ENCODE measurements around the gene DCDC2B. TPM values are rescaled to one million over a fixed set of nuclear protein-coding genes. Genes with fewer than 3 reads are reported as not detected.
"Not testable (repeated sequence)": the region's sequence is repeated elsewhere in the genome, so short reads cannot be mapped to it uniquely, and the experiment has no call there.

The DCDC2B gene
- under 1 TPM in 1 of 2 experiments, not detected in 1; 0.13 TPM for total RNA-seq

DNA sequence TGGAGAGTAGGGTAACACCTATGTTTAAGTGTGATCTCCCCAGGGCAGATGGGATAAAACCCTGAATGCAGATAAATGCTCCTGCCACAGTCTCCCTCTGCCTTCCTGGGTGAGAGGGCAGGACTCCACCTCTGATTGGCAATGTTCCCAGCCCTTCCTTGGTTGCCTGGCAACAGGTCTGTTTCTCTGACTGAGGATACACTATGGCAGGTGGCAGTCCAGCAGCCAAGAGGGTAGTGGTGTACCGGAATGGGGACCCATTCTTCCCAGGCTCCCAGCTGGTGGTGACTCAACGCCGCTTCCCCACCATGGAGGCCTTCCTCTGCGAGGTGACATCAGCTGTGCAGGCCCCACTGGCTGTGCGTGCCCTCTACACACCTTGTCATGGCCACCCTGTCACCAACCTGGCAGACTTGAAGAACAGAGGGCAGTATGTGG, at the start of gene DCDC2B:
Gene DCDC2B, plus strand, starts transcription at position 199 of the 438 bp plus-strand sequence. Its CDS starts 5 bp downstream, at position 204.
- H3K4me3 Mint-ChIP-seq, result no peak within 1 kb of the TSS
- H3K9me3 Mint-ChIP-seq, result no peaks in the 10 kb centered on the region
- ChIA-PET POLR2A (interaction anchor here (0.9 to 4.6 kb wide), 3 partner anchors 9 to 45 kb away, joined by 3 to 46 read pairs (median 5); partner anchors contain the start of gene CCDC28B), CTCF (interaction anchor here (0.6 to 1.1 kb wide), 2 partner anchors 28 to 40 kb away, joined by 3 to 4 read pairs; no protein-coding TSS in a partner anchor)
- no peak within 1 kb of the TSS for H3K27ac Mint-ChIP-seq
- H3K36me3 Mint-ChIP-seq (ENCODE audit: low read depth), result peaks cover 13% of the 10 kb centered on the region
- H3K27me3 Mint-ChIP-seq, result no peaks in the 10 kb centered on the region
- peaks cover 23% of the 10 kb centered on the region for H3K4me1 Mint-ChIP-seq
- DNase-seq, result no peak

DNA sequence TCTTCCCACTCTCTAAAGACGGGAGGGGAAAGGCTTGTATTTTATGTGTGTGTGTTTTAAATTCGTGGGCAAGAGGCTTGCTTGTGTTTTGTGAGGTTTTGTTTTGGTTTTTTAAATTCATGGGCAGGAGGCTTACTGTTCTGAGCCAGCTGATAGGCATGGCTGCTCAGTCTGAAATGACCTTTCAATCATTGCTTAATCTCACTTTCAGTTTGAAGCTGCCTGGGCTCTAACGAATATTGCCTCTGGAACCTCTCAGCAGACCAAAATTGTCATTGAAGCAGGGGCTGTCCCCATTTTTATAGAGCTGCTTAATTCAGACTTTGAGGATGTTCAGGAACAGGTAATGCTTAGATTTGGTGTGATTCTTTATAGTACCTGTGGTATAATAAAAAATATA, 49.7 kb upstream of the DCDC2B start:
- Mint-ChIP-seq H3K9me3 (no peaks in the 10 kb centered on the region), H3K36me3 (ENCODE audit: low read depth) (peaks cover 66% of the 10 kb centered on the region), H3K4me1 (peaks cover 5% of the 10 kb centered on the region), H3K27ac (peak overlapping the region; percentile 35), H3K4me3 (no peak overlapping the region), H3K27me3 (no peaks in the 10 kb centered on the region)
- POLR2A ChIA-PET, result interaction anchor here (1.2 to 1.3 kb wide), 2 partner anchors 20 to 50 kb away, joined by 3 read pairs; partner anchors contain the start of gene TXLNA
- no peak for DNase-seq
- CTCF ChIA-PET, result no interaction called here

DNA sequence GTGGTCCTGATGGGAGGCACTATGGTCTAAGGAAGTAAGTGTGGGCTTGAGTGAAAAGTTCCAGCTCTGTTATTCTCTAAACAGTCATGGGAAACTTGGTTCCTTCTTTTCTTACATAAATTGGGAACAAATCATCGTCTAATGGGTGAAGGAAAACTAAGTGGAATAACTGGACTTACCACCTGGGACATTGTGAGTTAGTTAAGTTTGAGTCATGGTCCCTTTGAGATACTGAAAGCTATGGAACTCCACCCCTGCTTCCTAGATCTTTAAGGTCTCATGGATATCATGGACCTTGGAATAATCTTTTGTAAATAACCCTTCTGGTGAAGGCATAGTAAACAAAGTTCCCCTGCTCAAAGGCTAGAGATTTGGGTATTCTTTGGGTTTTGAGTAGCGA, 45.5 kb upstream of the DCDC2B start:
- peaks cover 57% of the 10 kb centered on the region for H3K36me3 Mint-ChIP-seq (ENCODE audit: low read depth)
- no peaks in the 10 kb centered on the region for H3K27me3 Mint-ChIP-seq
- H3K27ac Mint-ChIP-seq, result no peak overlapping the region
- POLR2A ChIA-PET, result interaction anchor here (1.3 kb wide), 1 partner anchor 12 kb away, joined by 4 read pairs; no protein-coding TSS in a partner anchor
- CTCF ChIA-PET, result no interaction called here
- H3K4me3 Mint-ChIP-seq, result no peak overlapping the region
- DNase-seq, result no peak
- H3K4me1 Mint-ChIP-seq, result peaks cover 5% of the 10 kb centered on the region
- H3K9me3 Mint-ChIP-seq, result no peaks in the 10 kb centered on the region

DNA sequence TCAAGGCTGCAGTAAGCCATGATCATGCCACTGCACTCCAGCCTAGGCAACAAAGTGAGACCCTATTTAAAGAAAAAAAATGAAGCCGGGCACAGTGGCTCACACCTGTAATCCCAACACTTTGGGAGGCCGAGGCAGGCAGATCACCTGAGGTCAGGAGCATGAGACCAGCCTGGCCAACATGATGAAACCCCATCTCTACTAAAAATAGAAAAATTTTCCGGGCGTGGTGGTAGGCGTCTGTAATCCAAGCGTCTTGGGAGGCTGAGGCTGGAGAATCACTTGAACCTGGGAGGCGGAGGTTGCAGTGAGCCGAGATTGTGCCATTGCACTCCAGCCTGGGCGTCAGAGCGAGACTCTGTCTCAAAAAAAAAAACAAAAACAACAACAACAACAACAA, 43.3 kb upstream of the DCDC2B start:
- CTCF ChIA-PET, POLR2A ChIA-PET, DNase-seq, H3K27me3 Mint-ChIP-seq, H3K4me3 Mint-ChIP-seq, H3K9me3 Mint-ChIP-seq, H3K27ac Mint-ChIP-seq, H3K4me1 Mint-ChIP-seq: not testable (repeated sequence)
- peaks cover 51% of the 10 kb centered on the region for H3K36me3 Mint-ChIP-seq (ENCODE audit: low read depth)

DNA sequence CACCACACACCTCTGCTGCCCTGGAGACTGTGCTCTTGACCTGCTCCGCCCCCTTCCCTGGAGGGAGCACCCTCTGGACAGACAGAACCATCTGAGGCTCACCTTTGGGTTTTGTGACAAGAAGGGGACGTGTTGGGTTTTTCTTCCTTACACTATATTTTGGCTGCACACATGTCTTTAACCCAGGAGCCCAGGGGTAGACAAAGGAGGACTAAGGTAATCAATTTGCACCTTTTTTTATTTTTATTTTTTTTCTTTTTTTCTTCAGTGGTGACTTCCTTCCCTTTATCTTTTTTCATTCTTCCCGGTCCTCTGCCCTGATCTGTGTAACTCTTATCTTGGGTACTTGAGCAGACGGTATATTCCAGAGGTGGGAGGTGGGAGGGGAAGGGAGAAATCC, 37.9 kb upstream of the DCDC2B start:
- no peak overlapping the region for H3K4me3 Mint-ChIP-seq
- no peaks in the 10 kb centered on the region for H3K27me3 Mint-ChIP-seq
- H3K9me3 Mint-ChIP-seq, result no peaks in the 10 kb centered on the region
- CTCF ChIA-PET, result no interaction called here
- POLR2A ChIA-PET, result no interaction called here
- DNase-seq, result no peak
- H3K36me3 Mint-ChIP-seq (ENCODE audit: low read depth), result peaks cover 57% of the 10 kb centered on the region
- no peak overlapping the region for H3K27ac Mint-ChIP-seq
- peaks cover 12% of the 10 kb centered on the region for H3K4me1 Mint-ChIP-seq

DNA sequence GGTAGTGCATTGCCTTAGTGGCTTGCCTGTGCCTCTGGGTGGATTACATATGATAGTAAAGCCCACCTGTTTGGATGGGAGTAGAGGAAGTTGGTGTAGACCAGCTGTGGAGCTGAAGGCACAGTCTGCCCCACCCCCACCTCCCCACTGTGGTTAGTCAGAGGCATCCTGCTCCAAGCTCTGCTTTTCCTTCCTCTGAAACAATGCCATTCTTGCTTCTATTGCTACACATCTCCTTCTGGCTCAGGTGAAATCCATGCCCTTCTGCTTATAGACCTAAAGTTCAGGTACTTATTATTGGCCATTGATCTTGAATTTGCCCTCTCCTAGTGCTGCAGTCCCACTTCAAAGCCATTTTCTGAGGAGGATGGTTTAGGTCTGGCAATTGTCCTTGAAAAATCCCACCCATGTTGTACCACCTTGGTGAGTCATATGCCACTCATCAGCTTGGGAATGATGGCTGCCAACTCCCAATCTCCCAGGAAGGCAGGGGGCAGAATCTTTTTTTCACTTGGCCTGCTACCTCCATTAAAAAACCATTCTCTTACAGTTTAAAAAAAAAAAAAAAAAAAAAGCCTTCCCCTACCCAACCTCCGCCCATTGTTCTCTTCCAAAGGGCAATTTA, 36.2 kb upstream of the DCDC2B start:
- Mint-ChIP-seq H3K36me3 (ENCODE audit: low read depth) (peaks cover 48% of the 10 kb centered on the region), H3K27ac (peak overlapping the region; percentile 14), H3K9me3 (no peaks in the 10 kb centered on the region), H3K4me3 (no peak overlapping the region), H3K4me1 (peaks cover 12% of the 10 kb centered on the region), H3K27me3 (no peaks in the 10 kb centered on the region)
- ChIA-PET CTCF (interaction anchor here (0.6 to 1.3 kb wide), 4 partner anchors 64 to 899 kb away, joined by 3 read pairs; partner anchors contain the start of gene FAM167B), POLR2A (no interaction called here)
- DNase-seq, result no peak

DNA sequence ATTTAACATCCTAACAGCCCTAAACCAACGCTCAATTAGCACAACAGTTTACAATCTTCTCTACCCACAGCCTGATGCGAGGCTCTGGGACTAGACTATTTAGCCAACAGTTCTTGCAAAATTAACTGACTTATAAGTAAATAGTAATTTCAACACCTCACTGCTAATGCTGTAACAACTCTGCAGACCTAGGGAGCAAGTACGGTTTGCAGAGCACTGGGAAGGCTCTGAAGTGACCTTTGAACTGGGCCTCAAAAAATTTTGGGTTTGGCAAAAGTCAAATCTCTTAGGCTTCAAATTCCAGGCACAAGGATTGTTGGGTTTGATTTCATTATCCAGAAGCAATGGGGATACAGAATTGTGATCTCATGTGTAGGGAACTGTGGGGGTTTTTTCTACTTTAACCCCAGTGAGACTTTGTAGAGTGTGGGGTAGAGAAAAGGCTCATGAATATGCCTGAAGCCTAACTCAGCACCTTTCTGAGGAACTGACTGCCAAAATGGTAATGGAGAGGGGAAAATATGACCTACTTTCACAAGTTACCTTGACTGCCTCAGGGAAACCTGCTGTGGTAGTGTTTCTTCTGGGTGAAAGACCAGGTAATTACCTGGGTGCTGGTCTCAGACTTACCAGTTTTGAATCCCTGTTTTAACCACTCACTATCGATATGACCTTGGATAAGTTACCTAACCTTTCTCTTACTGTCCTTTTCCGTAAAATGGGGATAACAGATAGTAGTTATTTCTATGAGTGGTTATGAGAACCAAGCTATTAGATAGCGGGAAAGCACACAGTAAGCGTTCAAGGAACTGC, 30.3 kb upstream of the DCDC2B start:
- H3K4me1 Mint-ChIP-seq, result peaks cover 33% of the 10 kb centered on the region
- DNase-seq, result no peak
- peak overlapping the region; percentile 88 for H3K4me3 Mint-ChIP-seq
- peak overlapping the region; percentile 96 for H3K27ac Mint-ChIP-seq
- CTCF ChIA-PET, result interaction anchor here (0.7 to 3.5 kb wide), 4 partner anchors 38 to 112 kb away, joined by 3 to 15 read pairs (median 12); partner anchors contain the start of gene KPNA6
- no peaks in the 10 kb centered on the region for H3K9me3 Mint-ChIP-seq
- peaks cover 39% of the 10 kb centered on the region for H3K36me3 Mint-ChIP-seq (ENCODE audit: low read depth)
- POLR2A ChIA-PET, result interaction anchor here (0.7 to 8.1 kb wide), 16 partner anchors 19 to 165 kb away, joined by 3 to 109 read pairs (median 8); partner anchors contain the start of genes CCDC28B, HDAC1, IQCC and KHDRBS1
- H3K27me3 Mint-ChIP-seq, result no peaks in the 10 kb centered on the region

DNA sequence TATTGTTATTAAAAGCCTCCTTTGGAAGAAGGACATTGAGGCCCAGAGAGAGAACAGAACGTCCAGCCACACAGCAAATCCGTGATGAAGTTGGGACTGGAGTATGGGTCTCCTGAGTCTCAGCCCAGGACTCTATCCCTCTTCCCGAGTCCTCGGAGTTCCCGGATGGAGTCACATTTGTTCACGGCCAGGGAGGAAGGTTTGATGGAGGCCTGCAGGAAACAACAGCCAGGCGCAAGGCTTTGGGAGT, 29.8 kb upstream of the DCDC2B start:
- ChIA-PET POLR2A (interaction anchor here (0.7 to 8.1 kb wide), 19 partner anchors 9 to 165 kb away, joined by 3 to 109 read pairs (median 7); partner anchors contain the start of genes CCDC28B, HDAC1, IQCC and KHDRBS1), CTCF (interaction anchor here (0.7 to 3.5 kb wide), 8 partner anchors 37 to 222 kb away, joined by 3 to 15 read pairs (median 4); partner anchors contain the start of gene KPNA6)
- Mint-ChIP-seq H3K36me3 (ENCODE audit: low read depth) (peaks cover 43% of the 10 kb centered on the region), H3K9me3 (no peaks in the 10 kb centered on the region), H3K27ac (peak overlapping the region; percentile 96), H3K4me3 (peak overlapping the region; percentile 88), H3K4me1 (peaks cover 39% of the 10 kb centered on the region), H3K27me3 (no peaks in the 10 kb centered on the region)
- no peak for DNase-seq

DNA sequence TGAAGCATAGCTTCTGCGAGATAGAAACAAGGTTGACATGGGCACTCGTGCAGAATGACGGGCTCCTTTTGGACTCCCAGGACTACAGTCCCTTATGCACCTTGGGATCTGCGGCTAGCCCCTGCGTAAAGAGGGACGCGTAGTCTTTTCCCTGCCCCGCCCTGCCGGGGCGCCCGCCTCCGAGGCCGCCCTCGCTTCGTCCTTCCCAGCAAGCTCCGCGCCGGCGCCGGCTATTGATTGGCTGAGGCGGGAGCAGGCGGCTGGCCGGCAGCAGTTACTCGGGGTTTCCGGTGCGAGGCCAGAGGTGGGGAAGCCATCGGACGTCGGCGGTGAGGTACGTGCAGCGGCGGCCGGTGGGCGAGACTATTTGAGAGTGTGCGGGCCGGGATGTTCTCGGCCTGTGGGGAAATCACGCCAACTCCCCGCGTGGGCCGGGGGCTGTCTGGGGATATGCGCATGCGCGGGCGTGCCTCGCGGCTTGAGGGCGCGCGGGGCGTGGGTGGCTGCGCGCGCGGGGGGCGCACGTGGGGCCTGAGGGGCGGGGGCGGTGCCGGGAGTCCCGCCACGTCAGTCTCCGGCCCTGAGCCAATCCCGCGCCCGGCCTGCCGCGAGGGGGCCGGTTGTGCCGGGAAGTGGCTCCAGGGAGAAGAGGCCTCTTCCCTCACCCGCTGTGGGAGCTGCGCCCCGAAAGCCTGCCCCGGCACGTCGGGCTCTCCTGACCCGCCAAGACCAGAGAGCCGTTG, 29.3 kb upstream of the DCDC2B start, which contains the start of gene TXLNA:
Gene TXLNA, plus strand, starts transcription at position 233 of the 743 bp plus-strand sequence. CDS start 671 bp downstream, outside the sequence.
- Mint-ChIP-seq H3K4me3 (peak within 1 kb of the TSS; percentile 88), H3K4me1 (peaks cover 43% of the 10 kb centered on the region), H3K9me3 (no peaks in the 10 kb centered on the region), H3K27me3 (no peaks in the 10 kb centered on the region), H3K27ac (peak within 1 kb of the TSS; percentile 96), H3K36me3 (ENCODE audit: low read depth) (peaks cover 44% of the 10 kb centered on the region)
- POLR2A ChIA-PET, result interaction anchor here (0.6 to 8.1 kb wide), 25 partner anchors 9 to 639 kb away, joined by 3 to 109 read pairs (median 4); partner anchors contain the start of genes BSDC1, CCDC28B, HDAC1 and IQCC
- DNase-seq, result peak; percentile 92
- CTCF ChIA-PET, result interaction anchor here (0.7 to 3.5 kb wide), 11 partner anchors 26 to 222 kb away, joined by 3 to 15 read pairs (median 4); partner anchors contain the start of genes IQCC and KPNA6

DNA sequence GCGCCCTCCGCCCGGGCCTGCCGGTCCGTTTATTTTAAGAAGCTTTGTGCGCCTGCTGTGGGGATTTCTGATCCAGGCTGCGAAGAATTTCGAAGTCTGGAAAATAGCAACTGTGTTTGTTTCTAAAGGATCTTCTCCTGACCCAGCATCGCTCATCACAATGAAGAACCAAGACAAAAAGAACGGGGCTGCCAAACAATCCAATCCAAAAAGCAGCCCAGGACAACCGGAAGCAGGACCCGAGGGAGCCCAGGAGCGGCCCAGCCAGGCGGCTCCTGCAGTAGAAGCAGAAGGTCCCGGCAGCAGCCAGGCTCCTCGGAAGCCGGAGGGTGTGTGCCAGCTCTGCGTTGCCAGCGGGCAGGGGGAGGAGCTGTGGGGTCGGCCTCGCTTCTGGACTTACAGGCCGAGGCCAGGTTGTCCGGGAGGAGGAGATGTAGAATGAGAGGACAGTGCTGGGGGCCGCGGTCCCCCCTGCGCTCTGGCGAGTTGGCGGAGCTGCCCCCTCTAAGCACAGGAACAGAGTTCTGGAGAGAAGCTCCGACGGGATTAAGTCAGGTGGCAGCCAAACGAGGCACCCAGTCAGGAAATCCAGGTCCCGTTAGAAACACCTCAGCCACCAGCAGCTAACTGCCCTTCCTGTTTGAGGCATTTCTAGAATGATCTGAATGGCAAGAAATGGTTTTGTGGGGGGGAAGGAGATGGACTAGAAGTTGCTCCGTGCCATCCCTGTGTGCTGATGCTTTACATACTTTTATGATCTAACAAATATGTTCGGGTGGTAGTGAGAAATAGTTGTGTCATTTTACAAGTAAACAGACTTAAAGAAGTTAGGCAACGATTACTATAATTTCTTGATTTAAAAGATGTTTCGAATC, 28.5 kb upstream of the DCDC2B start:
- ChIA-PET CTCF (interaction anchor here (1.0 to 3.5 kb wide), 9 partner anchors 26 to 221 kb away, joined by 3 to 15 read pairs (median 4); partner anchors contain the start of genes IQCC and KPNA6), POLR2A (interaction anchor here (0.6 to 8.1 kb wide), 18 partner anchors 12 to 638 kb away, joined by 3 to 109 read pairs (median 6); partner anchors contain the start of genes BSDC1, CCDC28B, HDAC1 and IQCC)
- peaks cover 49% of the 10 kb centered on the region for H3K4me1 Mint-ChIP-seq
- H3K4me3 Mint-ChIP-seq, result peak overlapping the region; percentile 88
- no peaks in the 10 kb centered on the region for H3K9me3 Mint-ChIP-seq
- H3K27ac Mint-ChIP-seq, result peak overlapping the region; percentile 88
- peak; percentile 51 for DNase-seq
- H3K36me3 Mint-ChIP-seq (ENCODE audit: low read depth), result peaks cover 50% of the 10 kb centered on the region
- no peaks in the 10 kb centered on the region for H3K27me3 Mint-ChIP-seq

DNA sequence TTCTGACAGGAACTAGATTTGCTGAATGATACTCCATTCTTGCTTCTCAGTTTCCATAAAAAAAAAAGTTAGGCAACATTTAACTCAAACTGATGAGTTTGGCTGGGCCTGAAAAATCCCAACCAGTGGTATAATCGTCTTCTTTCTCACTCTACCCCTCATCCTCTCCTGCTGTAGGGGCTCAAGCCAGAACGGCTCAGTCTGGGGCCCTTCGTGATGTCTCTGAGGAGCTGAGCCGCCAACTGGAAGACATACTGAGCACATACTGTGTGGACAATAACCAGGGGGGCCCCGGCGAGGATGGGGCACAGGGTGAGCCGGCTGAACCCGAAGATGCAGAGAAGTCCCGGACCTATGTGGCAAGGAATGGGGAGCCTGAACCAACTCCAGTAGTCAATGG, 27.8 kb upstream of the DCDC2B start:
- H3K36me3 Mint-ChIP-seq (ENCODE audit: low read depth), result peaks cover 52% of the 10 kb centered on the region
- POLR2A ChIA-PET, result interaction anchor here (1.0 to 8.1 kb wide), 12 partner anchors 16 to 637 kb away, joined by 3 to 109 read pairs (median 10); partner anchors contain the start of genes CCDC28B, IQCC, KPNA6 and LCK
- peaks cover 54% of the 10 kb centered on the region for H3K4me1 Mint-ChIP-seq

More for the DNA sequence above, 27.8 kb upstream of the DCDC2B start:
- no peaks in the 10 kb centered on the region for H3K27me3 Mint-ChIP-seq
- H3K27ac Mint-ChIP-seq, result peak overlapping the region; percentile 88
- no peaks in the 10 kb centered on the region for H3K9me3 Mint-ChIP-seq
- CTCF ChIA-PET, result interaction anchor here (1.3 to 3.5 kb wide), 4 partner anchors 35 to 73 kb away, joined by 6 to 15 read pairs (median 12); partner anchors contain the start of gene KPNA6
- peak overlapping the region; percentile 88 for H3K4me3 Mint-ChIP-seq
- DNase-seq, result no peak

All from activated CD4-positive, alpha-beta memory T cell treated with anti-CD3 and anti-CD28 coated beads, Interleukin-2, amount 10 ng/mL, durations not matched to agents 7 days and 5 days (primary cell).